GF-D8 (cell line): Measurements from ENCODE around the gene TPM4.
"Not testable (repeated sequence)": the region's sequence is repeated elsewhere in the genome, so short reads cannot be mapped to it uniquely, and the experiment has no call there.

ENCODE experiments used
- DNase-seq: peaks from one replicate; lab custom pipeline; 2025; lab: John Stamatoyannopoulos, UW

Gene TPM4

GRCh38 chr19:16076154-16076957, at the start of gene TPM4:
TPM4 (plus strand) TSS chr19:16076495; CDS start chr19:16076566, 71 bp downstream.
- peak; percentile 79 for DNase-seq

DNA sequence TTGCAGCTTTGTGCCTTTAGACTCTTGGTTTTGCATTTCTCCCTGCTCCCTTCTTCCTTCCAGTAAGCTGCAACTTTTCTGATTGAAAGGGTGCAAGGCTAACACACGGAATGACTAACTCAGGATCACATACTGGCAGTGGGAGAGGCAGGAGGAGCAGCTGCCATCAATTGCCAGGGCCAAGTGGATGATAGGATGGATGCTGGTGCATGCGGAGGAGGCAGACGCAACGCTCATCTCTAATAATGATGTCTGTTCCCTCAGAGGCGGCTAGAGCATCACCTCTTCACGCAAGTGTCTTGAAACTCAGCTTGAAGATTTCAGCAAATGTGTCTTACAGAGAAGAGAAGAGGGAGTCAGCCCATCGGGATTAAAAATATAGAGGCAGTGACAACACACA, 49.5 kb upstream of the TPM4 start:
- no peak for DNase-seq

- no peak for DNase-seq
Measured at GRCh38 chr19:16027528-16027927, 48.8 kb upstream of the TPM4 start.

GRCh38 chr19:16030155-16030554, 46.1 kb upstream of the TPM4 start:
- DNase-seq: not testable (repeated sequence)

DNA sequence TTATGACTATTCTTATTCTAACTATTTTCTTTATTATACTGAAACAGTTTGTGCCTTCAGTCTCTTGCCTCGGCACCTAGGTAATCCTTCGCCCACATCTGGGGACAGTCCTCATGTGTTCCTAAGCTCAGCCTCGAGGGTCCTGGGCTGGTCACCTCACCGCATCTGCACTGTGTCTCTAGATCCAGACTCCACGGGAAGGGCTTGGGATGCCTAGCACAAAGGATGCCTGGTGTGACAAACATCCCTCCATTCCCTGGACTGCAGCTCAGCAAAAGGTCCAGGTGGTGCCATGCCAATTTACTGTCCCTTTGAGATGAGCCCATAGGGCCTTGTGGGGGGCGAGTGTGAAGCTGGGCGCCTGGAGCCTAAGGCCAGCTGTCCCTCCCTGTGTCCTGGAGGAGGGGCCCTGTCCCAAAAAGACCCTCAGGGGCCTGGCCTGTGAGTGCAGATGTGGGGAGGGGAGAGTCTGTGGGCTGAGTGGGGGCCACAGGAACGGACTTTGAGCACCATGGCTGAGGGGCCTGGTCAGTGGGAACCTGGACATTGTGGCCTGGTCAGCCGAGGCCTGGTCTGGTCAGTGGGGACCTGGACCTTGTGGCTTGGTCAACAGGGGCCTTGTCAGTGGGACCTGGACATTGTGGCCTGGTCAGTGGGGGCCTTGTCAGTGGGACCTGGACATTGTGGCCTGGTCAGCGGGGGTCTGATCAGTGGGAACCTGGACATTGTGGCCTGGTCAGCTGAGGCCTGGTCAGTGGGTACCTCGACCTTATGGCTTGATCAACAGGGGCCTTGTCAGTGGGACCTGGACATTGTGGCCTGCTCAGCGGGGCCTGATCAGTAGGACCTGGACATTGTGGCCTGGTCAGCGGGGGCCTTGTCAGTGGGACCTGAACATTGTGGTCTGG, 45.1 kb upstream of the TPM4 start:
- no peak for DNase-seq

DNA sequence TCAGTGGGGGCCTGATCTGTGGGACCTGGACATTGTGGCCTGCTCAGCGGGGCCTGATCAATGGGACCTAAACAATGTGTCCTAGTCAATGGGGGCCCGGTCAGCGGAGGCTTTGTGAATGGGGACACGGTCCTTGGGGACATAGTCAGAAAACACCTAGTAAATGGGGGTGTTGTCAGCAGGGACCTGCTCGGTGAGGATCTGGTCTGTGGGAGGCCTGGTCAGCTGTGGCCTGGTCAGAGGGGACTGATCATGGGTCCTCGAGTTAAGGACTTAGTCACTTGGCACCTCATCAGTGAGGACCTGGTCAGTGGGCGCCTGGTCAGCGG, 44.5 kb upstream of the TPM4 start:
- no peak for DNase-seq

DNA sequence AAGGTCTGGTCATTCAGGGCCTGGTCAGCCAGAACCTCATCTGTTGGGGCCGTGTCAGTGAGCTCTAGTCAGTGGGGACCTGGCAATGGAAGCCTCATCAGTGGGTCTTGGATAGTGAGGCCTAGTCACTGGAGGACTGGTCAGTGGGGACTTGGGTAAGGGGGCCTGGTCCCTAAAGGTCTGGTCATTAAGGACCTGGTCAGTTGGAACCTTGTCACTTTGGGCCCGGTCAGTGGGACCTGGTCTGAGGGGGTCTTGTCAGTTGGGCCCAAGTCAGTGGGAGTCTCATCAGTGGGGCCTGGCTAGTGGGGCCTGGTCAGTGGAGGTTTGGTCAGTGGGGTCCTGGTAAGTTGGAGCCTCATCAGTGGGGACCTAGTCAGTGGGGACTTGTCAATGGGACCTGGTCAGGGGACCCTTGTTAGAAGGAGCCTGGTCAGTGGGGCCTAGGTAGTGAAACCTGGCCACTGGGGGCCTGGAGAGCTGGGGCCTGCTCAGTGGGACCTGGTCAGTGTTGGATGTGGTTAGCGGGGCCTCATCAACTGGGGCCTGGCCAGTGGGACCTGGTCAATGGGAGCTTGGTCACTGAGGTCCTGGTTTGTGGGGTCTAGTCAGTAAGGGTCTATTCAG, 43.7 kb upstream of the TPM4 start:
- no peak for DNase-seq

GRCh38 chr19:16033136-16033530, 43.2 kb upstream of the TPM4 start:
- DNase-seq: no peak

GRCh38 chr19:16033721-16034120, 42.6 kb upstream of the TPM4 start:
- DNase-seq: no peak

DNA sequence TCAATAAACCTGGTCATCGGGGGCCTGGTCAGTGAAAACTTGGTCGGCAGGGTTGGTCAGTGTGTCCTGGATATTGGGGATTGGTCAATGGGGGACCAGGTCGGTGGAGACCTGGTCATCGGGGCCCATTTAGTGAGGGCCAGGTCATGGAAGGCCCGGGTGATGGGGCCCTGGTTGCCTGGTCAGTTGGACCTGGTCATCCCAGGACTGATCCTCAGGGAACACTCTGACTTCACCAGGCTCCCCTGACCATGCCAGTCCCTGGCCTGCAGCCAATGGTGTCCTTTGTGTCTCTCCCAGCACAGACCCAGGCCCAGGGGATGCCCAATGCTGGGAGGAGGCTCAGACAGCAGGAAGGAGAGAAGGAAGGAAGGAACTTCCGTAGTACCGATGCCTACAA, 42.1 kb upstream of the TPM4 start:
- DNase-seq: no peak

DNA sequence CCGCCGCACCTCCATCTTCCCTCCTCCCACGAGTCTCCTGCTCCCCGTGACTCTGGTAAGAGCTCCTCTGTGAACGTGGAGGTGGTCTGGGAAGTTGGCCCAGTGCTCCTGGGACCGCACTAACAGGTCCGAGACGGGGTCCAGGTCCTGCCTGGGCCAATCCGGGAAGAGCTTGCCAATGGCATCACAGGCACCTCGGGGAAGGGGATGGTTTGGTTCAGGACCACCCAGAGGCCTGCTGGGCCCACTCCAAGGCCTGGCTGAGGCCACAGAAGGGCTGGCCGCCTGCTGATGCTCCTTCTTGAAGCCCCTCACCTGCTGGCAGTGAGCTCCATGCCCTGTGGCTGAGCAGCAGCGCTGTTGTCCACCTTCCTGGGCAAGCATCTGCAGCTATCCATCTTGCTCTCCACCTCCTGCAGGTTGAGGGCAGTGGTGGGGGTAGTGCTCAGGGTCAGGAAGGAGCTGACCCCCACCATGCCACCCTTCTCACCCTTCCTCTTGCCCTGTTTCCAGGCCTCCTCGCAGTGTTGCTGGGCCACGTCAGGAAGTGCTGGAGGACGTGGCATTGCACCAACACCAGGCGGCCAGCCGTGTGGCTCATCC, 41.2 kb upstream of the TPM4 start:
- DNase-seq: no peak

DNA sequence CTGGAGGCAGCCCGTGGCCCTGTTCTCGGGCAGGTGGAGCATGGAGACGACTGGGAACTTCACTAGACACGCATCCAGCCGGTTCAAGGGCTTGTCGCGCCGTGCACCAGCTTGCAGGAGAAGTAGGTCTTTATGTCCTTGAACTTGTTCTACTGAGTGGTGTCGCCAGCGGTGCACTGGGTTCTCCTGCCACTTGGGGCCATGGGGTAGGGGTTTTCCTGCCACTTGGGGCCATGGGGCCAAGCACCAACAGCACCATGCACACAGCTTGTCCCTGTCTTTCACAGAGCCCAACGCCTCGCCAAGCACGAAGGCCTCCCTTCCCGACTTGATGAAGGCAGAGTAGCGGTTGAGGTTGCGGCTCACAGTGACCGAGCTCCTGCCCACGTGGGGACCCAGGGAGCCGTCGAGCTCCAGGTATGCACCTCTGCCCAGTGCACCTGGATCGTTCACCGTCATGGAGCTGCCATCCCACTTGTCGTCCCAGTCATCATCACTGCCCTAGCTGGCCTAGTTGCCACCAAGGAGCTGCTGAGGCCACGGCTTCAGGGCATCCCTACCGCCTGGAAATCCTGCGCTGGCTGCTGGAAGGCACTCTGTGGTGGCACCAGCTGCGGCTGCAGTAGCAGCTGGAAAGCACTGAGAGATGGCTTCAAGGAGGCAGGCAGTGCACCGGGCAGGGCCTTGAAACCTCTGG, 40.5 kb upstream of the TPM4 start:
- DNase-seq: no peak

- no peak for DNase-seq
Measured at GRCh38 chr19:16036397-16036925, 39.8 kb upstream of the TPM4 start.

DNA sequence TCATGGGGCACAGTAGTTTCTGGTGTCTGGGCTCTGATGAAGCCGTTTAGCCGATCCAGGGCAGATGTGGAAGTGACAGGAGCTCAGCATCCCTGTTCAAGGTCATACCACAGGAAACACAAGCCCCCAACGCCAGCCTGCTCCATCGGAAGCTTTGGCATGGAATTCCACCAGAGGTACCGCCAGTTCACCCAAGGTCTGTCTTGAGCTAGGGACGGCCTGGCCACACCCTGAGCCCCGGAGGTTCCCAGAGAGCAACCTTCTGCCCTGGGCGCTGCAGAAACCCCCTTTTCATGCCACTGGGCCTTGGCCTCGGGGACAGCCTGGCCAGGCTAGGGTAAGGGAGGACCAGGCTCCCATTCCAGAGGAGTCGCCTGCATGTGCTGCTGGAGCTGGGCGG, 39.4 kb upstream of the TPM4 start:
- DNase-seq: no peak

DNA sequence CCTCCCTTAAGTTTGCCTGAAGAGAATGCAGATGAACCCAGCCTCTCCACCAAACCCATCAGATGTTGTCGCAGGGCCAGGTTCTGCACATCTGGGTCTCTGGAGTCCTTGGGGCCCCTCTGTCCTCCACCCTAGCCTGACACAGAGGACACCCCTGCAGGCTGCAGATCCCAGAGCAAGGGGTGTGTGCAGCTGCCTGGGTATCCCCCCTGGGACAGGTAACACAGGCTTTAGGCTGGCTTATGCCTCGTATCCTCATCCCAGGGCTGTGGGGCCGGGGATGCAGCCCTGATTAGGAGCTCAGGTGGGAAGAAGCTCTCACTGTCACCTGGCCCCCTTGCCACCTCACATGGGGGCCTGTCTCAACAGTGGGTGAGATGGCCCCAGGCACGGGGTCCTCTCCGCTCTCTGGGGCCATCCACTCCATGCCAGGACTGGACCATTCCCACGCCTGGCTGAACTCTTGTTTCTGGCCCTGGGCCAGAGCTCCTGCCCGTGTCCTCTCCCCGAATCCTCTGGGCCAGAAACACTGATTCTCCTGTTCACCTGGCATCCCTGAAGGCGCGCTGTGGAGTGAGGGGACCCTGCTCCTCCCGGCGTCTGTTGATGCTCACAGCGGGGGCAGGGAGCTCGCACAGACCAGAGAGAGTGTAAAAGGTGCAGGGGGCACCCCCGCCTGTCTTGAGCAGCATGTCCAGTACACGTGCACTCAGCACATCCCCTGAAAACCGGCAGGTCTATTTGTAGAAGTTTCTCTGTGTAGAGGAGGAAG, 38.7 kb upstream of the TPM4 start:
- no peak for DNase-seq

GRCh38 chr19:16038196-16038695, 38.0 kb upstream of the TPM4 start:
- no peak for DNase-seq

DNA sequence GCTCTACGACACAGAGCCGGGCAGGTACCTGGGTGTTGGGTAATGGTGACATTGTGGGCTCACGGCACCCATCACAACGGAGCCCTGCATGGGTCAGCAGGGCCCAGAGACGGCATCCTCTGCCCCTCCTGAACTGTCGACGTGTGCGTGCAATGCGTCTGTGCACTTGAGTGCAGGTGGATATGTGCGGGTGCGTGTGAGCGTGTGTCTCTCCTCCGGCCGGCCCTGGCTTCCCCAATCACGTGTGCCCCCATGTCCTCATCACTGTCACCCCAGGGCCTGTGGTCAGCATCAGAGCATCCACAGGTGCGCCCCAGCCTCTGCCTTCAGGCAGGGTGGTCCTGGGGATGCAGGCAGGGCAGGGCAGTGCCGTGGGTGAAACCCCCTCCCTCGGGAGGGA, 37.2 kb upstream of the TPM4 start:
- DNase-seq: no peak

DNA sequence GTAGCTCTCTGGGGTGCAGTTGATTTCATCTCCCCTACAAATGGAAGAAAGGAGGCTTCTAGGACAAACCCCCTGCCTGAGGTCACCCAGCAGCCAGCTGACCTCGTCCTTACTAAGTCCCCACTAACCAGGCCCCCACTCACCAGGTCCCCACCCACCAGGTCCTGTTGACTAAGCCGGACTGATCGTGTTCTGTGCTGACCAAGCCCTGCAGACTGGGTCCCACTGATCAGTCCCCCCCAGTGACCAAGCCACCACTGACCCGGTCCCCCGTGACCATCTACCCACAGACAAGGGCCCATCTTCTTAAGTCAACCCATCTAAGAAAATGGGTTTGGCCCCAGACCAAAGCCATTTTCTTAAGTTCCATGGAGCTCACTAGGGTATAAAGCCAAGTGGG, 36.8 kb upstream of the TPM4 start:
- DNase-seq: no peak

- DNase-seq: no peak
Measured at GRCh38 chr19:16040642-16041041, 35.7 kb upstream of the TPM4 start.

DNA sequence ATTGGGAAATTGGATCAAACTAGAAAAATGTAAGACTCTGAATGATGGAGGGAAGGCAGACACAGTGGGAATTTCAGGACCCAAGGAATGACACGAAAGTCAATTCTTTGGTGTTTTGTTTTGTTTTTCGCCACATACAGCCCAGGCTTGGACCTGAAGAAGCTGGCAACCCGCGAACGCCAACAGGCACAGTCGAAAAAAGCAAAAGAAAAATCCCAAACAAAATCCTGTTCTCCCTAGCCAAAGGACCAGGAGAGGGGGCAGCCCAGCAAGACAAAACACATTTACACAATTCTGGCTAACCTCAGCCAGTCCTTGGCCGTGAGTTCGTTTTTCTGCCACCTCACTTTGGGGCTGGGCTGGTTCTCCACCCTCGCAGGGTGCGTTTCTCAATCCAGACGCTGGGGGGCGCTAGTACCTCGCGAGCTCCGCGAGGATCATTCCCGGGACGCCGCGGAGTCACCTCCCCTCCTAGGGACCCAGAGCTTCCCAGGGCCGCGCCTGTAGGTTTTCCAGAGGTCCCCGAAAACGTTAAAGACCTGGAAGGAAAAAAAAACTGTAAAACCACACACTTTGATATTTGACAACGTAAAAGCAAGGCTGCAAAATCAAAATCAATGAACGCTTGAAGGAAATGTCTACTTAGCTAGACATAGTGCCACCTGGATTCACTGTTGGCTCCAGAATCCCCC, 34.9 kb upstream of the TPM4 start:
- DNase-seq: no peak
